Activated CD4-positive, CD25-positive, alpha-beta regulatory T cell treated with anti-CD3 and anti-CD28 coated beads, Interleukin-2, amount 50 U/mL, for 72 hours (primary cell): ENCODE measurements around the gene HPCAL1.

Experiments used
- DNase-seq: peaks from one replicate; pipeline ENCODE4 v3.0.0; 2021

Gene HPCAL1

DNA sequence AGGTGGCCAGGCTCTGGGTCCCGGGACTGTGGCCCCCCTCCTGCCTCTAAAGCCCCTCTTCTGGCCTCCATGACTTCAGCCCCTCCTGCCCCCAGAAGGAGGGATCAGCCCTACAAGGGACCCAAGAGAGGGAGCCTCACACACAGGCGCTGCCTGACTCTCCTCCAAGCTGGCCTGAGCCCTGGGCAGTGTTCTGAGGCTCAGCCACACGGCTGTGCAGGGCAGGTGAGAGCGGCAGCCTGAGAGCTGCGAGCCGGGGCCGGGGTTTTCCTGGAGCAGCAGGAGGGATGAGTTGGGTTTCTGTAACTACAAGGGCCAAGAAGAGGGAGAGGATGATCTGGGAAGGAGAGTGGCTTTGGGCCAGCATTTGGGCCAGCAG lies 70.1 kb downstream of the HPCAL1 start:
- no peak for DNase-seq

GRCh38 chr2:10373931-10374330 lies 71.2 kb downstream of the HPCAL1 start:
- DNase-seq, result no peak

DNA sequence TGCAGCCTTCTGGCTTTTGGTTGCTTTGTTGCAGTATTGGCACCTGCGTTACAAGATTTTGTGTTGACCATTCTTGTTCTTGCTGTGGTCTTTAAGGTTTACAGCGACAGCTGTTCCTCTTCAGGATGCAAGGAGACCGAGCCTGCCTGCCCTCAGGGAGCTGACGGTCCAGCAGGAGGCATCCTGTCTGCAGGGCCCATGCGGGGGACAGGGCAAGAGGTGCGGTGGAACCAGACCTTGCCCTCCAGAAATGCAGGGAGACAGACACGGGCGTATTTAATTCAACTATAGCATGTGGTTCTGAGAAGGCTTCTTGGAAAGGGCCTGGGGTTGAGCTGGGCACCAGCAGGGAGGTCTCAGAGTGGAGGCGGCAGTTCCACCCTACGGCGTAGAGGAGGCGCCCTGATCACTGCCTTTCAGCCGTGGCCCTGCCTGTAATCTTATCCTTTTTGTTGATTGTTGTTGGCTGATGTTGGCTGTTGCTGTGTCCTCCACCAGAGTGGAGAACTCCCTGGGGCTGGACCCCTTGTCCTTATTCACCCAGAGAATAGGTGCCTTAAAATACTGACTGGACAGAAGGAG lies 71.7 kb downstream of the HPCAL1 start:
- no peak for DNase-seq

GRCh38 chr2:10375570-10376281 lies 73.0 kb downstream of the HPCAL1 start:
- no peak for DNase-seq

DNA sequence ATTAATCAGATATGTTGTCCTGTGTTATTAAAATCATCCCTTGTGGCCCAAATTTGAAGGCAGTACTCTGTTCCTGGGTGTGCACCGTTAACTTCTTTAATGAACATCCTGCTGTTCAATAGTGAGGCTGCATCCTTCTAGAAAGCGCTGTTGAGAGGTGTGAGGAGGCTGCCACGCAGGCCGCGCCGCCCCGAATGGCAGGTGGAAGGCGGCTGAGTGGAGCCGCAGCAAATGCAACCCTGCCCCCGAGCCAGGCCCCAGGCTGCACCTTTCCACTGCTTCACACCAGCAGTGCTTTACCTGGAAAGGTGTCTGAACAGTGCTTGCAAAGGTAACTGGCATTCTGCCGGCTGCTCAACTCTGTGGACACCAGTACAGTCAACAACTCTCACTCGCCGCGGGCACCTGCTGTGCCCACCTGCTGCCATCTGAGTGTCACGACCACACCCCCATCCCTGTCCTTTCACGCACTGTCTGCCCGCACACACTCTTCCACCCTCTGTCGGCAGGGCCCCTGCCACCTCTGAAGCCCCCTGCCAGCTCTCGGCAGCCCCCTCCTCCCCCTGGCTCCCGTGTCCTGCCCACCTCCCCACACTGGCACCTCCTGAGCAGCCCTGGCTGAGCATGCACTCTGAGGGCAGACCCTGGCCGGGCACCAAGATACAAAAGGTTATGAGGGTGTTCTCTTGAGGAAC lies 74.5 kb downstream of the HPCAL1 start:
- DNase-seq, result no peak

GRCh38 chr2:10377747-10378085 lies 75.0 kb downstream of the HPCAL1 start:
- DNase-seq, result no peak

DNA sequence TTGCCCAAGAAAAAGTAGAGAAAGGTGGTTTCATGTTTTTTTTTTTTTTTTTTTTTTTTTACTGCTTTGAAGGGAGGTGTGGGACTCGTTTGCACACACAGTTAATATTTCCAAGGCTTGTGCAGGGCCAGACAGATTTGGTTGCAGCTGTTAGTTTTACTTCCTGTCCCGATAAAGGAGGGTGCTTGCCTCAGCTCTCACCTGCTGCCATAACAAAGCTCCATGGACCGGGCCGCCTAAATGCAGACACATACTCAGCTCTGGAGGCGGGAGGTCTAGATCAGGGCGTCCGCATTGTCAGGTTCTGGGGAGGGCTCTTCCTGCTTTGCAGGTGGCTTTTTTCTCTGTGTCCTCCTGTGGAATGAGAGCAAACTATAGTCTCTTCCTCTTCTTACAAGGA lies 75.5 kb downstream of the HPCAL1 start:
- no peak for DNase-seq

GRCh38 chr2:10380048-10380926 lies 77.6 kb downstream of the HPCAL1 start:
- DNase-seq, result no peak

GRCh38 chr2:10381997-10382353 lies 79.3 kb downstream of the HPCAL1 start:
- DNase-seq, result no peak

DNA sequence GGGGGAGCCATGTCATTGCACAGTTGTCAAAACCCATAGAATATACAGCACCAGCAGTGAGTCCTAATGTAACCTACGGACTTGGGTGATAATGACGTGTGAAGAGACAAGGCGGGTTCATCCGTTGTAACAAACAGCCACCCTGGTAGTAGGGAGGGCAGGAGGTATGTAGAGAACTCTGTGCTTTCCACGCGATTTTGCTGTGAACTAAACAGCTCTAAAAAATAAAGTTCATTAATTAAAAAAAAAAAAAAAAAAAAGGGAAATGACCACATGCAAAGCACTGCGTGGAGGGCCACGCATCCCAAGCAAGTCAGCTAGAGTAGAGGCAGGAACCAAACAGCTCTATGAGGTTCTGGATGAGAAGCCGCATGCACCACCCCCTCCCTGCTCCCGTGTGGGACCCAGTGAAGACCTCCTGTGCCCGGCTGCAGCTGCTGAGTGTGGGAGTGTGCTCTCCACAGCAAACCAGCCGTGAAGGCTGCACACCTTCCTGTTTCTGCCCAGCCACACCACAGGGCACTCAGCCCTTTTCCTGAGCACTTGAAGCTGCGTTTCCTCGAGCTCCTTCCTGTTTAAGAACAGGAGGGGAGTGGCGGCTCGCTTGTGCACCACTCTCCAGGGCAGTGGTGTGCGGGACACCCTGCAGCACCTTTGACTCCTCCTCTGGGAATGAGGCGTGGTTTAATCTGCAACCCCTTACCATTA lies 79.8 kb downstream of the HPCAL1 start:
- DNase-seq, result no peak

DNA sequence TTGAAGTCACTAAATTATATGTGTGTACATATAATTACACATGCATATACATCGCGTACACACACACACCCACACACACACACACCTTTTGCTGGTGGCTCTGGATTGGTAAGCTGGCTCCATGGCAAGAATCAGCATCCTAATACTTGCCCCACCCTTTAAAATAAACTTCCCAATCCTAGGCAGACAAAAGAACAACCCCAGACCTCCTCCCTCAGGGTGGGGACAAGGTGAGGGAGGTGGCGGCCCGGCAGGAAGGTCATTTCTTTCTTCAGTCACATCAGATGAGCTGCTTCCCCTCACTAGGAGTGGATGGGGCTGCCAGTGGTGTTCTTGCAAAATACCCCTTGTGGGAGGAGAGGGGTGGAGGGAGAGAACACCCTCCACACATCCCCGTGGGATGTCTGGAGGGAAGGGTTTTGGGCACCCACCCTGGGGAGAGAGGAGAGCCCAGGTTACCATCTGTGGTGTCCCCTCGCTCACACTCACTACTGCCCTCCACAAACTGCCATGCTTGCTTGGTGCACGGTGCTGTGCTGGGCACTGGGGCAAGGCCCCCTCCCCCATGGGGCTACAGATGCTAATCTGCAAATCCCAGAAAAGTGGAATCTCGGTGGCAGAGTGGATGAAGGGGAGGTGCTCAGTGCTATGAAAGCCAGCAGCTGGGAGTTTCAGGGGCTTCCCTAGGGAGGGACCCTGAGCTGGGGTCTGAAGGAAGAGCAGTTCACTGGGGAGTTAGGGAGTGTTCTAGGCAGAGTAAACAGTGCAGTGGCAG lies 81.4 kb downstream of the HPCAL1 start:
- no peak for DNase-seq

DNA sequence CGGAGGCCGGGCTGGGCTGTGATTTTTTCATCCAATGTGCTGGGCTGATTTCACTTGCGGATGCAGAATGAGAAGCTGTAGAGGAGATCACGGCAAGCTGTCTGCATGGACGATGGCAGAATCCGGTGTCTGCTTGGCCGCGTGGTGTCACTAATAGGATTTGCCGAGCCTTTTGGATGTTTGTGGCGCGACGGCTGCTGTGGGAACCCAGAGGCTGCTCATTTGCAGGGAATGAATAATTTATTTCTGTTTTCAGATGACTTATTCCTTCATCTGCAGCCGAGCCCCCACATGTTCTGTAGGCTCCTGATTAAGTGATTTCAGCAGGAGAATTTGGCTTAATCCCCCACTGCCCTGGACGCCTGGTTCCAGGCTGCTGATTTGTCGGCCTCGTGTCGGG lies 82.8 kb downstream of the HPCAL1 start:
- no peak for DNase-seq

DNA sequence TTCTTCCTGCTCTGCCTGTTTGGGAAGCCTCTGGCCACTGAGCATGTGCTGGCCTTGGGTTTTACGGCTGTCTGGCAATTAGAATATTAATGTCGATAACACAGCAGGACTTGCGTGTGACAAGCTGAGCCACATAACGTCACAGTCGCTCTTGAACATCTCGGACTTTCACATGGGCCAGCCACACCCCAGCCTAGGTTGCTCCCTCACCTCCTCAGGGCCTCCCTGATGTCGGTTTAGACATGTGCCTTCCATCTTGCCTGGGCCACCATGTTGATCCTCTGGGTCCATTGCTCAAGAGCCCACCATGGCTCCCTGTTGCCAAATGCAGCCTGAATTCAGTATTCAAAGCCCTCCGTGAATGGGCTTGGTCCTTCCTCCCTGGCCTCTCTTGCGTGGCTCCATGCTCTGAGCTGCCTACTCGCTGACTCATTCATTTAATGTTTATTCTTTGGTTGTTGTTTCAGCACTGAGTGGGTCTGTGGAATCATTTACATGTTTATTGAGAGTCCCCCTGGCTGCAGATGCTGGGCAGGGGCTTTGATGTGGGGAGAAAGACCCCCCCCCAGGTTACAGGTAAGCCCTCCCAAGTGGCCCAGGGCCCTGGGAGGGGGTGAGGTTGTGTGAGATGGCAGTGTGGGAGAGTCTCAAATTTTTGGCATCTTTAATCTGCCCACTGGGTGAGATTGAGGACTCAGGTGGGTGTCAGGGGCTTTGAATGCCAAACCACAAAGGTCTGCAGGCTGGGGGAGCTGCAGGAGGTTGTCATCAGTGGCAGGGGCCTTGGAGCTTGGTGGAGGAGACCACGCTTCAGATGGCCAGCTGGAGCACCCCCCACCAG lies 83.4 kb downstream of the HPCAL1 start:
- no peak for DNase-seq

GRCh38 chr2:10387033-10387432 lies 84.3 kb downstream of the HPCAL1 start:
- DNase-seq, result no peak

DNA sequence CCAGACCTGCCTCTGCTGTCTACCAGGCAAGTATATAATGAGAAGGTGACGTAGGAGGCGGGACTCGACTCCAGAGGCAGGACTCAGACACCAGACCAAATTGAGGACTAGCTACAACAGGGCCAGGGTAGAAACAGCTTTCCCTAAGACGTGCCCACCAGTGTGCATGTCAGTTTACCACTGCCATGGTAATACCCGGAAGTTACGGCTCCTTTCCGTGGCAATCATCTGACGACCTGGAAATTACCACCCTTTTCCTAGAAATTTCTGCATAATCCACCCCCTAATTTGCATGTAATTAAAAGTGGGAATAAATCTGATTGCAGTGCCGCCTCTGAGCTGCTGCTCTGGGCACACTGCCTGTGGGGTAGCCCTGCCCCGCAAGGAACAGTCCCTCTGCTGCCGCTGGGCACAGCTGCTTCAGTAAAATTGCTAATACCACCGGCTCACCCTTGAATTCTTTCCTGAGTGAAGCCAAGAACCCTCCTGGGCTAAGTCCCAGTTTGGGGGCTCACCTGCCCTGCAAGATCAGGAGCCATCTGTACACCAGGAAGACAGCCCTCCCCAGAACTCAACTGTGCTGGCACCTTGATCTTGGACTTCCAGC lies 86.4 kb downstream of the HPCAL1 start:
- DNase-seq, result no peak

- no peak for DNase-seq
These were observed 86.9 kb downstream of the HPCAL1 start for GRCh38 chr2:10389573-10389972.

DNA sequence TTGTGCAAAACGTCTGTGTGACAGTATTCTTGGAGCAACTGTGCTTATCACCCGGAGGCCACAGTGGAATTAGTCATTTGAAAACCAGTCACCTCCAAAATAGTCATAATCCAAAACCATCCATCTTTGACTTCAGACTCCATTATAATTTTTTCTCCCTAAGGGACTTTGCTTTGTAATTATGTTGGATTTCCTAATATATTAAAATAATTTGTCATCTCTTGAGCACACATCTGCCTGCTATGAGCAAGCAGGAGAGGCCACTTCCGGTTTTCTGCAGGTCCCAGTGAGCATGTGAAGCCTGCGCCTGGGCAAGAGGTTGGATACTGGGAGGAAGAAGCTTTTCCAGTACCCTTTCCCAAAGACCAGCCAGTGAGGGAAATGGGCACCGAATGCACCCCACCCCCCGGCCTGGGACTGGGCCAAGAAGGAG lies 87.7 kb downstream of the HPCAL1 start:
- no peak for DNase-seq

- DNase-seq, result no peak
These were observed 89.4 kb downstream of the HPCAL1 start for GRCh38 chr2:10392100-10392499.

- DNase-seq, result no peak
These were observed 89.8 kb downstream of the HPCAL1 start for GRCh38 chr2:10392548-10392947.

- no peak for DNase-seq
These were observed 90.4 kb downstream of the HPCAL1 start for GRCh38 chr2:10392951-10393639.
